ENCODE data around the gene PEDS1. TPM values are rescaled to one million over a fixed set of nuclear protein-coding genes. Genes with fewer than 3 reads are reported as not detected.

PEDS1 gene
- total and polyA plus RNA-seq, 2 of the 13 experiments (the other 11 are each of a cell fraction or from before 2014, with no cell fraction given) = 30.5 to 93.9 TPM

DNA sequence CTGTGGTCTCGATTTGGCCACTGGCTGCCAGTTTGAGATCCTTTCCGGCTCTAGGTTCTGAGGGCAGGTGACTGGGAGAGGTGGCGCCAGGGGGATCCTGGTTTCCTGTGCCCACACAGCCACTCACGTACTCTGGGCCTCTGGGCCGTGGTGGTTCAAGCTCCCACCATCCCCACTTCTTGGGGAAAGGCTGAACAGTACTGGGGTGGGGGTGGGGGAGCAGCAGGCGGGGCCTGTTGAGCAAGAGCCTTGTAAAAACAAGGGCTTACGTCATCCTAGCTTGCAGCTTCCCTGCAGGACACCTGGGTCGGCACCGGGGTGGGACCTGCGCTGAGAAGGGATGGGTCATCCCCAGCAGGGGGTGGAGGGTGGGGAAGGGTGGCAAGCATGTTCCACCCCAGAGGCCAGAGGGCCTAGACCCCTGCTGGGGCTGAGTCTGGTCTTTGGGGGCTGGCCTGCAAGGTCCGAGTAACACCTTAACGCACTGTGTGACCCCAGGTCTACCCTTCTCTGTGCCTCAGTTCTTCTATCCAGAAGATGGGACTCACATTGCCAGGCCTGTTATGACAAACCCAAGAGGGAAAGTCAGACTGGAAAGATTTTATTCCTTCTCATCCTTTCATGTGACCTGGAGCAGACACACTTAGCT lies 34.0 kb upstream of the PEDS1 start (continued):
- TF ChIP-seq, protein P1, sequence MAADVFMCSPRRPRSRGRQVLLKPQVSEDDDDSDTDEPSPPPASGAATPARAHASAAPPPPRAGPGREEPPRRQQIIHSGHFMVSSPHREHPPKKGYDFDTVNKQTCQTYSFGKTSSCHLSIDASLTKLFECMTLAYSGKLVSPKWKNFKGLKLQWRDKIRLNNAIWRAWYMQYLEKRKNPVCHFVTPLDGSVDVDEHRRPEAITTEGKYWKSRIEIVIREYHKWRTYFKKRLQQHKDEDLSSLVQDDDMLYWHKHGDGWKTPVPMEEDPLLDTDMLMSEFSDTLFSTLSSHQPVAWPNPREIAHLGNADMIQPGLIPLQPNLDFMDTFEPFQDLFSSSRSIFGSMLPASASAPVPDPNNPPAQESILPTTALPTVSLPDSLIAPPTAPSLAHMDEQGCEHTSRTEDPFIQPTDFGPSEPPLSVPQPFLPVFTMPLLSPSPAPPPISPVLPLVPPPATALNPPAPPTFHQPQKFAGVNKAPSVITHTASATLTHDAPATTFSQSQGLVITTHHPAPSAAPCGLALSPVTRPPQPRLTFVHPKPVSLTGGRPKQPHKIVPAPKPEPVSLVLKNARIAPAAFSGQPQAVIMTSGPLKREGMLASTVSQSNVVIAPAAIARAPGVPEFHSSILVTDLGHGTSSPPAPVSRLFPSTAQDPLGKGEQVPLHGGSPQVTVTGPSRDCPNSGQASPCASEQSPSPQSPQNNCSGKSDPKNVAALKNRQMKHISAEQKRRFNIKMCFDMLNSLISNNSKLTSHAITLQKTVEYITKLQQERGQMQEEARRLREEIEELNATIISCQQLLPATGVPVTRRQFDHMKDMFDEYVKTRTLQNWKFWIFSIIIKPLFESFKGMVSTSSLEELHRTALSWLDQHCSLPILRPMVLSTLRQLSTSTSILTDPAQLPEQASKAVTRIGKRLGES (CRISPR knock-in tag; IDR thresholded peaks at IDR 0.05; ENCODE audit: borderline replicate concordance) = no peak
- TF ChIP-seq CREM (IDR thresholded peaks at IDR 0.05) (0 out of 2 replicates have a peak, but pooled peaks have one; percentile 36), CREM (CRISPR knock-in tag; IDR thresholded peaks at IDR 0.05) (no peak), TBX3 (IDR thresholded peaks at IDR 0.05; ENCODE audit: borderline replicate concordance) (no peak), ZFP37 (CRISPR knock-in tag; IDR thresholded peaks at IDR 0.05; ENCODE audit: borderline replicate concordance) (no peak; the same call in 1 of the 2 replicates), FOSL2 (CRISPR knock-in tag; IDR thresholded peaks at IDR 0.05) (peak; percentile 87), TEAD2 (CRISPR knock-in tag; IDR thresholded peaks at IDR 0.05) (no peak), KAT8 (CRISPR knock-in tag; IDR thresholded peaks at IDR 0.05) (no peak), ZNF335 (CRISPR knock-in tag; IDR thresholded peaks at IDR 0.05) (no peak), NKX3-1 (CRISPR knock-in tag; IDR thresholded peaks at IDR 0.05) (no peak), NFIB (CRISPR knock-in tag; IDR thresholded peaks at IDR 0.05; ENCODE audit: borderline replicate concordance) (no peak), ZFAT (CRISPR knock-in tag; conservative IDR thresholded peaks at IDR 0.05) (no peak), KLF12 (CRISPR knock-in tag; IDR thresholded peaks at IDR 0.05; ENCODE audit: borderline replicate concordance) (no peak), KMT2B (CRISPR knock-in tag; IDR thresholded peaks at IDR 0.05) (no peak), AGO2 (optimal IDR thresholded peaks at IDR 0.05; ENCODE audit: low read depth, low read length) (peak; percentile 18), ZNF329 (CRISPR knock-in tag; IDR thresholded peaks at IDR 0.05; ENCODE audit: low read depth) (0 out of 2 replicates have a peak, but pooled peaks have one; percentile 1)
- TF ChIP-seq, protein P2, sequence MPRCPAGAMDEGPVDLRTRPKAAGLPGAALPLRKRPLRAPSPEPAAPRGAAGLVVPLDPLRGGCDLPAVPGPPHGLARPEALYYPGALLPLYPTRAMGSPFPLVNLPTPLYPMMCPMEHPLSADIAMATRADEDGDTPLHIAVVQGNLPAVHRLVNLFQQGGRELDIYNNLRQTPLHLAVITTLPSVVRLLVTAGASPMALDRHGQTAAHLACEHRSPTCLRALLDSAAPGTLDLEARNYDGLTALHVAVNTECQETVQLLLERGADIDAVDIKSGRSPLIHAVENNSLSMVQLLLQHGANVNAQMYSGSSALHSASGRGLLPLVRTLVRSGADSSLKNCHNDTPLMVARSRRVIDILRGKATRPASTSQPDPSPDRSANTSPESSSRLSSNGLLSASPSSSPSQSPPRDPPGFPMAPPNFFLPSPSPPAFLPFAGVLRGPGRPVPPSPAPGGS (CRISPR knock-in tag; IDR thresholded peaks at IDR 0.05) = no peak
- TF ChIP-seq, protein P3, sequence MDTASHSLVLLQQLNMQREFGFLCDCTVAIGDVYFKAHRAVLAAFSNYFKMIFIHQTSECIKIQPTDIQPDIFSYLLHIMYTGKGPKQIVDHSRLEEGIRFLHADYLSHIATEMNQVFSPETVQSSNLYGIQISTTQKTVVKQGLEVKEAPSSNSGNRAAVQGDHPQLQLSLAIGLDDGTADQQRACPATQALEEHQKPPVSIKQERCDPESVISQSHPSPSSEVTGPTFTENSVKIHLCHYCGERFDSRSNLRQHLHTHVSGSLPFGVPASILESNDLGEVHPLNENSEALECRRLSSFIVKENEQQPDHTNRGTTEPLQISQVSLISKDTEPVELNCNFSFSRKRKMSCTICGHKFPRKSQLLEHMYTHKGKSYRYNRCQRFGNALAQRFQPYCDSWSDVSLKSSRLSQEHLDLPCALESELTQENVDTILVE (CRISPR knock-in tag; IDR thresholded peaks at IDR 0.05) = 0 out of 2 replicates have a peak, but pooled peaks have one; percentile 58
- TF ChIP-seq, protein P4, sequence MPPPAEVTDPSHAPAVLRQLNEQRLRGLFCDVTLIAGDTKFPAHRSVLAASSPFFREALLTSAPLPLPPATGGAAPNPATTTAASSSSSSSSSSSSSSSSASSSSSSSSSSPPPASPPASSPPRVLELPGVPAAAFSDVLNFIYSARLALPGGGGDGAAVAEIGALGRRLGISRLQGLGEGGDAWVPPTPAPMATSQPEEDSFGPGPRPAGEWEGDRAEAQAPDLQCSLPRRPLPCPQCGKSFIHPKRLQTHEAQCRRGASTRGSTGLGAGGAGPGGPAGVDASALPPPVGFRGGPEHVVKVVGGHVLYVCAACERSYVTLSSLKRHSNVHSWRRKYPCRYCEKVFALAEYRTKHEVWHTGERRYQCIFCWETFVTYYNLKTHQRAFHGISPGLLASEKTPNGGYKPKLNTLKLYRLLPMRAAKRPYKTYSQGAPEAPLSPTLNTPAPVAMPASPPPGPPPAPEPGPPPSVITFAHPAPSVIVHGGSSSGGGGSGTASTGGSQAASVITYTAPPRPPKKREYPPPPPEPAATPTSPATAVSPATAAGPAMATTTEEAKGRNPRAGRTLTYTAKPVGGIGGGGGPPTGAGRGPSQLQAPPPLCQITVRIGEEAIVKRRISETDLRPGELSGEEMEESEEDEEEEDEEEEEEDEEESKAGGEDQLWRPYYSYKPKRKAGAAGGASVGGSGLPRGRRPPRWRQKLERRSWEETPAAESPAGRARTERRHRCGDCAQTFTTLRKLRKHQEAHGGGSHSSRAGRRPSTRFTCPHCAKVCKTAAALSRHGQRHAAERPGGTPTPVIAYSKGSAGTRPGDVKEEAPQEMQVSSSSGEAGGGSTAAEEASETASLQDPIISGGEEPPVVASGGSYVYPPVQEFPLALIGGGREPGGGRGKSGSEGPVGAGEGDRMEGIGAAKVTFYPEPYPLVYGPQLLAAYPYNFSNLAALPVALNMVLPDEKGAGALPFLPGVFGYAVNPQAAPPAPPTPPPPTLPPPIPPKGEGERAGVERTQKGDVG (CRISPR knock-in tag; IDR thresholded peaks at IDR 0.05; ENCODE audit: borderline replicate concordance) = 0 out of 2 replicates have a peak, but pooled peaks have one; percentile 20
- TF ChIP-seq, protein P5, sequence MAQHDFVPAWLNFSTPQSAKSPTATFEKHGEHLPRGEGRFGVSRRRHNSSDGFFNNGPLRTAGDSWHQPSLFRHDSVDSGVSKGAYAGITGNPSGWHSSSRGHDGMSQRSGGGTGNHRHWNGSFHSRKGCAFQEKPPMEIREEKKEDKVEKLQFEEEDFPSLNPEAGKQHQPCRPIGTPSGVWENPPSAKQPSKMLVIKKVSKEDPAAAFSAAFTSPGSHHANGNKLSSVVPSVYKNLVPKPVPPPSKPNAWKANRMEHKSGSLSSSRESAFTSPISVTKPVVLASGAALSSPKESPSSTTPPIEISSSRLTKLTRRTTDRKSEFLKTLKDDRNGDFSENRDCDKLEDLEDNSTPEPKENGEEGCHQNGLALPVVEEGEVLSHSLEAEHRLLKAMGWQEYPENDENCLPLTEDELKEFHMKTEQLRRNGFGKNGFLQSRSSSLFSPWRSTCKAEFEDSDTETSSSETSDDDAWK (CRISPR knock-in tag; IDR thresholded peaks at IDR 0.05) = no peak

Data from HepG2 (cell line).